ENCODE measurements around the gene CROCC. TPM values are rescaled to one million over a fixed set of nuclear protein-coding genes. Genes with fewer than 3 reads are reported as not detected.
"Not testable (repeated sequence)": the region's sequence is repeated elsewhere in the genome, so short reads cannot be mapped to it uniquely, and the experiment has no call there.

The CROCC gene
- total and polyA plus RNA-seq, 9 of the 15 experiments (the other 6 are each of a cell fraction or from before 2014, with no cell fraction given) = 0.17 to 15.4 (median 7.6) TPM

- peak; percentile 97 for TF ChIP-seq GTF2E2 (tag; IDR thresholded peaks at IDR 0.05)
- peak; percentile 33; the same call in 1 of the 2 replicates for TF ChIP-seq PHF8 (IDR thresholded peaks at IDR 0.05; ENCODE audit: borderline replicate concordance, low read length)
- TF ChIP-seq ATF3 (IDR thresholded peaks at IDR 0.05) = not testable (repeated sequence)
- TF ChIP-seq ATF3 (CRISPR knock-in tag; conservative IDR thresholded peaks at IDR 0.05) = peak; percentile 94
- peak; percentile 86 for TF ChIP-seq FUS (optimal IDR thresholded peaks at IDR 0.05; ENCODE audit: low read depth, low read length)
Measured at GRCh38 chr1:16896316-16897055, 25.2 kb upstream of the CROCC start (continued).

GRCh38 chr1:16897653-16898052, 24.1 kb upstream of the CROCC start:
- H3K27me3 ChIP-seq (ENCODE audit: control insufficient read depth in 2 of 2, insufficient read depth in 2 of 2, low read length in 2 of 2); intact Hi-C loops (cut with micrococcal nuclease); ATAC-seq; FAIRE-seq; H3K4me2 ChIP-seq (ENCODE audit: insufficient read depth, low read length); CTCF ChIA-PET (ENCODE audit: low intra/inter-chr PET ratio); H3K9me1 ChIP-seq (ENCODE audit: control insufficient read depth, insufficient read depth, low read length); H3K79me2 ChIP-seq (ENCODE audit: control insufficient read depth, insufficient read depth, low read length); H3K36me3 ChIP-seq (ENCODE audit: control insufficient read depth, insufficient read depth, low read length); H3K9ac ChIP-seq (ENCODE audit: insufficient read depth in 1 of 2, low read depth in 2 of 2, low read length in 2 of 2); H3K4me3 ChIP-seq; DNase-seq (ENCODE audit: extremely low read depth in 1 of 4, low spot score in 3 of 4); BruUV-seq (replicated peaks); H3K9me3 ChIP-seq (replicated peaks; ENCODE audit: control insufficient read depth, insufficient read depth, low read depth, low read length); H2AFZ ChIP-seq (ENCODE audit: low read depth, low read length); H3K27ac ChIP-seq (ENCODE audit: extremely low read depth, low read depth, low read length); H4K20me1 ChIP-seq (replicated peaks; ENCODE audit: control insufficient read depth, insufficient read depth, low read length): not testable (repeated sequence)
- H3K4me1 ChIP-seq (replicated peaks in 1 of 2; ENCODE audit: control insufficient read depth in 2 of 2, insufficient read depth in 2 of 2, low read length in 2 of 2) = peaks cover 6 to 12% of the 10 kb centered on the region in 2 experiments; a peak in 3 of 5 replicates
- WGBS (ENCODE audit: insufficient coverage, low coverage, missing lambda C conversion rate) = 25% methylated on average over 1 of the region's 1 CpG
- POLR2A ChIA-PET = interaction anchor here (0.6 kb wide), 1 partner anchor 69 kb away, joined by 3 read pairs; no protein-coding TSS in a partner anchor
- in situ Hi-C loops (cut with MboI) = loop anchor here (5.0 kb wide), 1 partner anchor 155 kb away; the partner anchor contains the start of gene RNU1-4

- in situ Hi-C loops (cut with MboI) = loop anchor here (5.0 kb wide), 1 partner anchor 156 kb away; the partner anchor contains the start of gene RNU1-4
- DNase-seq (ENCODE audit: extremely low read depth in 1 of 4, low spot score in 3 of 4); ATAC-seq; CTCF ChIA-PET (ENCODE audit: low intra/inter-chr PET ratio); H3K27me3 ChIP-seq (ENCODE audit: control insufficient read depth in 2 of 2, insufficient read depth in 2 of 2, low read length in 2 of 2); H3K4me2 ChIP-seq (ENCODE audit: insufficient read depth, low read length); H3K79me2 ChIP-seq (ENCODE audit: control insufficient read depth, insufficient read depth, low read length); H3K9ac ChIP-seq (ENCODE audit: insufficient read depth in 1 of 2, low read depth in 2 of 2, low read length in 2 of 2); H3K4me3 ChIP-seq; H2AFZ ChIP-seq (ENCODE audit: low read depth, low read length); H3K27ac ChIP-seq (ENCODE audit: extremely low read depth, low read depth, low read length); POLR2A ChIA-PET; intact Hi-C loops (cut with micrococcal nuclease); H3K9me1 ChIP-seq (ENCODE audit: control insufficient read depth, insufficient read depth, low read length); H3K9me3 ChIP-seq (replicated peaks; ENCODE audit: control insufficient read depth, insufficient read depth, low read depth, low read length); BruUV-seq (replicated peaks); FAIRE-seq; H3K36me3 ChIP-seq (ENCODE audit: control insufficient read depth, insufficient read depth, low read length); H4K20me1 ChIP-seq (replicated peaks; ENCODE audit: control insufficient read depth, insufficient read depth, low read length): not testable (repeated sequence)
- peaks cover 6 to 15% of the 10 kb centered on the region in 2 experiments; a peak in 3 of 5 replicates for H3K4me1 ChIP-seq (replicated peaks in 1 of 2; ENCODE audit: control insufficient read depth in 2 of 2, insufficient read depth in 2 of 2, low read length in 2 of 2)
Measured at GRCh38 chr1:16898298-16898697, 23.4 kb upstream of the CROCC start.

- in situ Hi-C loops (cut with MboI) = loop anchor here (5.0 kb wide), 1 partner anchor 157 kb away; the partner anchor contains the start of gene RNU1-4
- H4K20me1 ChIP-seq (replicated peaks; ENCODE audit: control insufficient read depth, insufficient read depth, low read length); POLR2A ChIA-PET; H3K27ac ChIP-seq (ENCODE audit: extremely low read depth, low read depth, low read length); ATAC-seq; H3K27me3 ChIP-seq (ENCODE audit: control insufficient read depth in 2 of 2, insufficient read depth in 2 of 2, low read length in 2 of 2); BruUV-seq (replicated peaks); H3K9me1 ChIP-seq (ENCODE audit: control insufficient read depth, insufficient read depth, low read length); H3K9ac ChIP-seq (ENCODE audit: insufficient read depth in 1 of 2, low read depth in 2 of 2, low read length in 2 of 2); CTCF ChIA-PET (ENCODE audit: low intra/inter-chr PET ratio); H3K4me3 ChIP-seq; H2AFZ ChIP-seq (ENCODE audit: low read depth, low read length); H3K36me3 ChIP-seq (ENCODE audit: control insufficient read depth, insufficient read depth, low read length); FAIRE-seq; H3K4me2 ChIP-seq (ENCODE audit: insufficient read depth, low read length); intact Hi-C loops (cut with micrococcal nuclease); DNase-seq (ENCODE audit: extremely low read depth in 1 of 4, low spot score in 3 of 4); H3K9me3 ChIP-seq (replicated peaks; ENCODE audit: control insufficient read depth, insufficient read depth, low read depth, low read length); H3K79me2 ChIP-seq (ENCODE audit: control insufficient read depth, insufficient read depth, low read length): not testable (repeated sequence)
- 71% methylated on average over 2 of the region's 2 CpGs for WGBS (ENCODE audit: insufficient coverage, low coverage, missing lambda C conversion rate)
- peaks cover 9 to 17% of the 10 kb centered on the region in 2 experiments; a peak in 4 of 5 replicates for H3K4me1 ChIP-seq (replicated peaks in 1 of 2; ENCODE audit: control insufficient read depth in 2 of 2, insufficient read depth in 2 of 2, low read length in 2 of 2)
Measured at GRCh38 chr1:16899020-16899419, 22.7 kb upstream of the CROCC start.
